Osteocyte (in vitro differentiated cells): ENCODE results near the gene CTNNBL1. TPM values are rescaled to one million over a fixed set of nuclear protein-coding genes. Genes with fewer than 3 reads are reported as not detected.

ENCODE experiments used
- DNase-seq: peaks from one replicate; pipeline ENCODE4 v3.0.0; 2021; ENCODE audit warnings: mixed read lengths; ENCODE audit not compliant: unreplicated experiment; ENCODE audit errors: extremely low spot score
- H3K27ac Mint-ChIP-seq: one replicate; pipeline ENCODE4 v1.8.0; 2021; ENCODE audit warnings: mild to moderate bottlenecking, mixed read lengths; ENCODE audit not compliant: unreplicated experiment
- H3K27me3 Mint-ChIP-seq: one replicate; pipeline ENCODE4 v1.8.0; 2021; ENCODE audit warnings: mixed read lengths; ENCODE audit not compliant: unreplicated experiment
- H3K36me3 Mint-ChIP-seq: one replicate; pipeline ENCODE4 v1.8.0; 2021; ENCODE audit warnings: mixed read lengths; ENCODE audit not compliant: unreplicated experiment
- H3K4me1 Mint-ChIP-seq: one replicate; pipeline ENCODE4 v1.8.0; 2021; ENCODE audit warnings: mixed read lengths; ENCODE audit not compliant: unreplicated experiment
- H3K4me3 Mint-ChIP-seq: one replicate; pipeline ENCODE4 v1.8.0; 2021; ENCODE audit warnings: mild to moderate bottlenecking, moderate library complexity, mixed read lengths; ENCODE audit not compliant: unreplicated experiment
- H3K9me3 Mint-ChIP-seq: one replicate; pipeline ENCODE4 v1.8.0; 2021; ENCODE audit warnings: mixed read lengths; ENCODE audit not compliant: unreplicated experiment
- CTCF ChIP-seq: fragments of 200-600 bp; sonication (generic); IDR thresholded peaks from 2 replicates; pipeline ENCODE4 v1.5.0; 2021; ENCODE audit warnings: antibody characterized with exemption, mild to moderate bottlenecking, moderate library complexity
- total RNA-seq: library from RNA; stranded (reverse); gene quantifications from 2 replicates; pipeline ENCODE4 v1.2.1, GENCODE V29; 2021

Gene CTNNBL1
- total RNA-seq, 1 donor from 2014 or later: 43.4 TPM

- Mint-ChIP-seq H3K36me3 (no peaks in the 10 kb centered on the region), H3K27me3 (peaks cover 6% of the 10 kb centered on the region), H3K4me1 (peaks cover 49% of the 10 kb centered on the region), H3K9me3 (no peaks in the 10 kb centered on the region), H3K27ac (no peak overlapping the region), H3K4me3 (peak overlapping the region; percentile 12)
- no peak for DNase-seq
- TF ChIP-seq CTCF: no peak
Measured at GRCh38 chr20:37904845-37905373, 211.1 kb downstream of the CTNNBL1 start.

GRCh38 chr20:37905671-37906613 lies 212.1 kb downstream of the CTNNBL1 start:
- no peak for DNase-seq
- Mint-ChIP-seq H3K27ac (no peak overlapping the region), H3K4me1 (peaks cover 51% of the 10 kb centered on the region), H3K9me3 (no peaks in the 10 kb centered on the region), H3K27me3 (peaks cover 1% of the 10 kb centered on the region), H3K4me3 (no peak overlapping the region), H3K36me3 (no peaks in the 10 kb centered on the region)
- TF ChIP-seq CTCF: no peak

GRCh38 chr20:37907330-37907676 lies 213.5 kb downstream of the CTNNBL1 start:
- H3K4me3 Mint-ChIP-seq: no peak overlapping the region
- no peak for TF ChIP-seq CTCF
- H3K4me1 Mint-ChIP-seq: peaks cover 61% of the 10 kb centered on the region
- peak overlapping the region; percentile 84 for H3K27ac Mint-ChIP-seq
- no peak for DNase-seq
- no peaks in the 10 kb centered on the region for H3K27me3 Mint-ChIP-seq
- H3K36me3 Mint-ChIP-seq: no peaks in the 10 kb centered on the region
- H3K9me3 Mint-ChIP-seq: no peaks in the 10 kb centered on the region

GRCh38 chr20:37907677-37908401 lies 214.0 kb downstream of the CTNNBL1 start:
- peak; percentile 96 for DNase-seq
- peak overlapping the region; percentile 84 for H3K27ac Mint-ChIP-seq
- no peaks in the 10 kb centered on the region for H3K36me3 Mint-ChIP-seq
- no peak for TF ChIP-seq CTCF
- H3K9me3 Mint-ChIP-seq: no peaks in the 10 kb centered on the region
- no peaks in the 10 kb centered on the region for H3K27me3 Mint-ChIP-seq
- peak overlapping the region; percentile 8 for H3K4me3 Mint-ChIP-seq
- peaks cover 65% of the 10 kb centered on the region for H3K4me1 Mint-ChIP-seq

- Mint-ChIP-seq H3K27me3 (no peaks in the 10 kb centered on the region), H3K4me3 (no peak overlapping the region)
Measured at GRCh38 chr20:37911261-37911660, 217.4 kb downstream of the CTNNBL1 start.

More at GRCh38 chr20:37911261-37911660, 217.4 kb downstream of the CTNNBL1 start:
- TF ChIP-seq CTCF: no peak
- no peak overlapping the region for H3K27ac Mint-ChIP-seq
- H3K9me3 Mint-ChIP-seq: no peaks in the 10 kb centered on the region
- no peaks in the 10 kb centered on the region for H3K36me3 Mint-ChIP-seq
- no peak for DNase-seq
- peaks cover 77% of the 10 kb centered on the region for H3K4me1 Mint-ChIP-seq
